Liver (tissue), 9 donors: ENCODE measurements around the gene CUX1. TPM values are rescaled to one million over a fixed set of nuclear protein-coding genes. Genes with fewer than 3 reads are reported as not detected.

Experiments used
- DNase-seq: peaks from one replicate; pipeline ENCODE4 v3.0.0-alpha.2; 2017; ENCODE audit warnings: low spot score
- H3K27ac ChIP-seq, 2 donors: one replicate each; pipeline ENCODE4 v1.7.0; 2013; ENCODE audit warnings: inconsistent platforms in 2 of 2, low read length in 2 of 2, control low read depth in 1 of 2, low read depth in 1 of 2, mild to moderate bottlenecking in 1 of 2
- H3K27me3 ChIP-seq, 4 donors: one replicate each; pipeline versions ENCODE4 v1.6.1 to v1.7.0; 2013; ENCODE audit warnings: low read length in 3 of 4, inconsistent platforms in 1 of 4, mild to moderate bottlenecking in 1 of 4, moderate library complexity in 1 of 4; ENCODE audit not compliant: control insufficient read depth in 4 of 4, insufficient read depth in 4 of 4
- H3K36me3 ChIP-seq, 4 donors: one replicate each; pipeline versions ENCODE4 v1.6.1 to v1.7.0; 2013; ENCODE audit warnings: low read length in 3 of 4, mild to moderate bottlenecking in 3 of 4, low read depth in 1 of 4, moderate library complexity in 1 of 4; ENCODE audit not compliant: control insufficient read depth in 4 of 4, insufficient read depth in 3 of 4
- H3K4me1 ChIP-seq, 4 donors: one replicate each; pipeline versions ENCODE4 v1.6.1 to v1.7.0; 2013; ENCODE audit warnings: low read length in 3 of 4, mild to moderate bottlenecking in 3 of 4, moderate library complexity in 1 of 4; ENCODE audit not compliant: control insufficient read depth in 4 of 4, insufficient read depth in 4 of 4
- H3K4me3 ChIP-seq, 3 donors: one replicate each; pipeline versions ENCODE4 v1.6.1 to v1.7.0; 2013; ENCODE audit warnings: low read length in 3 of 3, control low read depth in 1 of 3, low read depth in 1 of 3, mild to moderate bottlenecking in 1 of 3
- H3K9ac ChIP-seq, 2 donors: one replicate each; pipeline ENCODE4 v1.7.0; 2013; ENCODE audit warnings: low read length in 2 of 2, mild to moderate bottlenecking in 2 of 2, moderate library complexity in 2 of 2, control low read depth in 1 of 2, low read depth in 1 of 2
- H3K9me3 ChIP-seq, 4 donors: one replicate each; pipeline versions ENCODE4 v1.6.1 to v1.7.0; 2013; ENCODE audit warnings: low read length in 3 of 4; ENCODE audit not compliant: control insufficient read depth in 4 of 4
- CTCF ChIP-seq: fragments of 150-350 bp; IDR thresholded peaks from 2 replicates; pipeline ENCODE4 v1.5.1; 2017; ENCODE audit warnings: improper control_type of control experiment, low read depth, low read length; ENCODE audit not compliant: missing input control
- EGR1 ChIP-seq, 2 donors: IDR thresholded peaks; 2 replicates each; pipeline ENCODE4 v1.6.1; 2016 to 2018; ENCODE audit warnings: antibody characterized with exemption in 2 of 2, low read depth in 2 of 2
- FOXA1 ChIP-seq: IDR thresholded peaks from 2 replicates; pipeline ENCODE4 v1.6.1; 2016; ENCODE audit warnings: antibody characterized with exemption
- FOXA2 ChIP-seq: IDR thresholded peaks from 2 replicates; pipeline ENCODE4 v1.6.1; 2016; ENCODE audit warnings: antibody characterized with exemption
- GABPA ChIP-seq, 2 donors: IDR thresholded peaks in 1 of 2; conservative IDR thresholded peaks in 1 of 2; 2 replicates each; pipeline ENCODE4 v1.6.1; 2016; ENCODE audit warnings: antibody characterized with exemption in 2 of 2, mild to moderate bottlenecking in 1 of 2, moderate library complexity in 1 of 2
- HNF4A ChIP-seq, 2 donors: conservative IDR thresholded peaks; 2 replicates each; pipeline ENCODE4 v1.6.1; 2016; ENCODE audit warnings: antibody characterized with exemption in 2 of 2, mild to moderate bottlenecking in 2 of 2
- HNF4G ChIP-seq: IDR thresholded peaks from 2 replicates; pipeline ENCODE4 v1.6.1; 2016; ENCODE audit warnings: antibody characterized with exemption
- JUND ChIP-seq, 2 donors: IDR thresholded peaks; 2 replicates each; pipeline ENCODE4 v1.6.1; 2016; ENCODE audit warnings: antibody characterized with exemption in 2 of 2
- MAX ChIP-seq: IDR thresholded peaks from 2 replicates; pipeline ENCODE4 v1.6.1; 2016; ENCODE audit warnings: antibody characterized with exemption
- NR2F2 ChIP-seq: IDR thresholded peaks from 2 replicates; pipeline ENCODE4 v1.6.1; 2016; ENCODE audit warnings: antibody characterized with exemption
- RXRA ChIP-seq, 2 donors: IDR thresholded peaks; 2 replicates each; pipeline ENCODE4 v1.6.1; 2017 to 2018; ENCODE audit warnings: antibody characterized with exemption in 2 of 2, mild to moderate bottlenecking in 1 of 2
- SP1 ChIP-seq: IDR thresholded peaks from 2 replicates; pipeline ENCODE4 v1.6.1; 2018; ENCODE audit warnings: antibody characterized with exemption, mild to moderate bottlenecking
- TAF1 ChIP-seq: conservative IDR thresholded peaks from 2 replicates; pipeline ENCODE4 v1.6.1; 2016; ENCODE audit warnings: antibody characterized with exemption, mild to moderate bottlenecking
- YY1 ChIP-seq: IDR thresholded peaks from 2 replicates; pipeline ENCODE4 v1.6.1; 2016; ENCODE audit warnings: antibody characterized with exemption, mild to moderate bottlenecking
- ZBTB33 ChIP-seq: IDR thresholded peaks from 2 replicates; pipeline ENCODE4 v1.6.1; 2016; ENCODE audit warnings: antibody characterized with exemption
- WGBS: extraction: QIAGEN DNeasy Blood & Tissue Kit; methylation state at CpG from one replicate; pipeline ENCODE4 v1.1.7; 2013; 5-methylcytosine and 5-hydroxymethylcytosine counted together
- polyA plus RNA-seq, 2 donors: library from polyadenylated mRNA; stranded (reverse) in 1 of 2; unstranded in 1 of 2; fragments of 200-250 nt in 1 of 2; fragments of >200 nt in 1 of 2; fragmentation: Nextera tagmentation in 1 of 2; extraction: Ambion mirVana in 1 of 2; gene quantifications; one replicate each; pipeline versions ENCODE4 v1.2.1 to v1.2.3, GENCODE V29; 2013 to 2015
- total RNA-seq, 2 donors: library from RNA; depleted of rRNA; stranded (reverse); fragments of >200 nt; gene quantifications; one replicate each; pipeline ENCODE4 v1.2.3, GENCODE V29; 2014
- donor health status: healthy.
- donor health status: healthy.
- donor health status: healthy.
- donor health status: healthy.
- donor health status: healthy.

Gene CUX1
- total and polyA plus RNA-seq, 4 donors = 18.6 to 40.6 (median 21.4) TPM

- Histone ChIP-seq H3K4me3 (no peak overlapping the region), H3K9me3 (no peaks in the 10 kb centered on the region), H3K9ac (no peak overlapping the region), H3K36me3 (peaks cover 0 to 12% (median 7%) of the 10 kb centered on the region in 4 donors), H3K27ac (no peak overlapping the region), H3K4me1 (peaks cover 0 to 2% (median 0%) of the 10 kb centered on the region in 4 donors), H3K27me3 (no peaks in the 10 kb centered on the region)
- DNase-seq = no peak
- TF ChIP-seq CTCF (no peak), EGR1 (IDR thresholded peaks at IDR 0.05; ENCODE audit: low read depth in 2 of 2) (no peak), SP1 (no peak), HNF4G (no peak), MAX (no peak), YY1 (no peak), RXRA (IDR thresholded peaks at IDR 0.05) (no peak), FOXA1 (no peak), ZBTB33 (no peak), JUND (IDR thresholded peaks at IDR 0.05) (no peak), GABPA (IDR thresholded peaks at IDR 0.05 in 1 of 2, conservative IDR thresholded peaks at IDR 0.05 in 1 of 2) (no peak)
- WGBS = 95% methylated on average over 9 of the region's 9 CpGs
These were observed 101.0 kb downstream of the CUX1 start for GRCh38 chr7:101918426-101918825.

- Histone ChIP-seq H3K27me3 (no peaks in the 10 kb centered on the region), H3K36me3 (peaks cover 0 to 12% (median 7%) of the 10 kb centered on the region in 4 donors), H3K4me1 (no peaks in the 10 kb centered on the region), H3K4me3 (no peak overlapping the region), H3K9me3 (no peaks in the 10 kb centered on the region), H3K9ac (no peak overlapping the region), H3K27ac (no peak overlapping the region)
- no peak for TF ChIP-seq NR2F2
- no peak for TF ChIP-seq FOXA1
- TF ChIP-seq SP1 = no peak
- no peak for TF ChIP-seq HNF4A (conservative IDR thresholded peaks at IDR 0.05)
- TF ChIP-seq EGR1 (IDR thresholded peaks at IDR 0.05; ENCODE audit: low read depth in 2 of 2) = no peak
- TF ChIP-seq JUND (IDR thresholded peaks at IDR 0.05) = no peak
- no peak for TF ChIP-seq ZBTB33
- no peak for TF ChIP-seq TAF1
- TF ChIP-seq FOXA2 = no peak
- TF ChIP-seq MAX = no peak
- TF ChIP-seq HNF4G = no peak
- no peak for TF ChIP-seq CTCF
- WGBS = 97% methylated on average over 24 of the region's 24 CpGs
- DNase-seq = no peak
These were observed 102.1 kb downstream of the CUX1 start for GRCh38 chr7:101919363-101920115.
